K562 (cell line): ENCODE measurements around the gene ANO3.

Experiments
- GABPA ChIP-seq: fragments of 200-800 bp; sonication (Bioruptor generic); conservative IDR thresholded peaks from 2 replicates; pipeline ENCODE4 v1.6.1; 2016; ENCODE audit warnings: low read depth, missing genetic modification characterization, missing compliant biosample characterization
- POLR2A ChIP-seq: fragments of 450-650 bp; conservative IDR thresholded peaks from 2 replicates; pipeline ENCODE4 v1.6.1; 2016
- TF ChIP-seq, protein P1 (sequence below): fragments of 250-450 bp; sonication (Bioruptor Pico); IDR thresholded peaks from 2 replicates; pipeline ENCODE4 v1.8.0; 2021; ENCODE audit warnings: moderate library complexity, mild to moderate bottlenecking, inconsistent platforms

DNA sequence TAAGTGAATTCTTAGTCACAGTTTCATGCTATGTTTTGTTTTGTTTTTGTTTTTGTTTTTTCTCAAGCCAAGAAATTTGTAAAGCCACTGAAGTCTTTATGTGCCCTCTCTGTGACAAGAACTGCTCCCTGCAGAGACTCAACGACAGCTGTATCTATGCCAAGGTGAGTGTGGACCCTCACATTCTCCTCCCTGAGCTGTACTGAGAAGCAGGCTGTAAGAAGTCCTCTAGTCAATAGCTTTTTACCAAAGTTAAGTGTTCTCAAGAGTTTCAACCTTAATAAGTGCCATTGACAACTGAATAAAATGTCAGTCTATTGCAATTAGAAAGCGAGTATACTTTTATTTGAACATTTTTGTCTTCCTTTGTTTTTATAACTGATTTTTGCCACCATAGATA is 221.3 kb downstream of the ANO3 start:
- TF ChIP-seq, protein P1, sequence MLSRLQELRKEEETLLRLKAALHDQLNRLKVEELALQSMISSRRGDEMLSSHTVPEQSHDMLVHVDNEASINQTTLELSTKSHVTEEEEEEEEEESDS (CRISPR knock-in tag) = no peak
- TF ChIP-seq GABPA (tag) (no peak), POLR2A (no peak)
